Renal pelvis (tissue), 4 donors: Measurements from ENCODE around the gene NTM. TPM values are rescaled to one million over a fixed set of nuclear protein-coding genes. Genes with fewer than 3 reads are reported as not detected.
A peak's percentile ranks its signal among the peaks of the same experiment; 100 is the strongest.

Experiments
- DNase-seq: peaks from one replicate; pipeline ENCODE4 v3.0.0-alpha.2; 2013
- polyA plus RNA-seq, 3 donors: library from polyadenylated mRNA; unstranded; fragments of 120-200 nt; gene quantifications; one replicate each; pipeline ENCODE4 v1.2.1, GENCODE V29; 2013; ENCODE audit not compliant: insufficient read length in 3 of 3

The NTM gene
- polyA plus RNA-seq, 3 donors = 37.2 to 44.8 (median 37.5) TPM

GRCh38 chr11:131370901-131371790 is 731 bp downstream of the NTM start:
- DNase-seq = no peak

- DNase-seq = no peak
These were observed 1.3 kb downstream of the NTM start for GRCh38 chr11:131371791-131372104.

GRCh38 chr11:131372234-131372962 is 2.0 kb downstream of the NTM start:
- no peak for DNase-seq

- DNase-seq = no peak
These were observed 2.8 kb downstream of the NTM start for GRCh38 chr11:131373095-131373725.

- DNase-seq = no peak
These were observed 3.3 kb downstream of the NTM start for GRCh38 chr11:131373756-131374155.

GRCh38 chr11:131375421-131375820 is 5.0 kb downstream of the NTM start:
- DNase-seq = no peak

GRCh38 chr11:131375915-131376314 is 5.5 kb downstream of the NTM start:
- no peak for DNase-seq

- DNase-seq = no peak
These were observed 8.5 kb downstream of the NTM start for GRCh38 chr11:131378931-131379330.

- no peak for DNase-seq
These were observed 15.5 kb downstream of the NTM start for GRCh38 chr11:131385763-131386390.

- DNase-seq = no peak
These were observed 16.0 kb downstream of the NTM start for GRCh38 chr11:131386408-131386807.

GRCh38 chr11:131388030-131388429 is 17.6 kb downstream of the NTM start:
- no peak for DNase-seq

- DNase-seq = no peak
These were observed 19.2 kb downstream of the NTM start for GRCh38 chr11:131389582-131389981.

- DNase-seq = no peak
These were observed 20.8 kb downstream of the NTM start for GRCh38 chr11:131391176-131391575.

- no peak for DNase-seq
These were observed 22.3 kb downstream of the NTM start for GRCh38 chr11:131392528-131393255.

GRCh38 chr11:131393691-131394090 is 23.3 kb downstream of the NTM start:
- no peak for DNase-seq

GRCh38 chr11:131397675-131398074 is 27.3 kb downstream of the NTM start:
- no peak for DNase-seq

GRCh38 chr11:131402040-131402439 is 31.6 kb downstream of the NTM start:
- DNase-seq = no peak

- DNase-seq = no peak
These were observed 33.6 kb downstream of the NTM start for GRCh38 chr11:131404010-131404409.

- peak; percentile 21 for DNase-seq
These were observed 37.7 kb downstream of the NTM start for GRCh38 chr11:131408025-131408640.

GRCh38 chr11:131409345-131409744 is 38.9 kb downstream of the NTM start:
- no peak for DNase-seq

GRCh38 chr11:131411636-131412035 is 41.2 kb downstream of the NTM start:
- no peak for DNase-seq
